ENCODE data around the gene SERPINB13.

Gene SERPINB13

DNA sequence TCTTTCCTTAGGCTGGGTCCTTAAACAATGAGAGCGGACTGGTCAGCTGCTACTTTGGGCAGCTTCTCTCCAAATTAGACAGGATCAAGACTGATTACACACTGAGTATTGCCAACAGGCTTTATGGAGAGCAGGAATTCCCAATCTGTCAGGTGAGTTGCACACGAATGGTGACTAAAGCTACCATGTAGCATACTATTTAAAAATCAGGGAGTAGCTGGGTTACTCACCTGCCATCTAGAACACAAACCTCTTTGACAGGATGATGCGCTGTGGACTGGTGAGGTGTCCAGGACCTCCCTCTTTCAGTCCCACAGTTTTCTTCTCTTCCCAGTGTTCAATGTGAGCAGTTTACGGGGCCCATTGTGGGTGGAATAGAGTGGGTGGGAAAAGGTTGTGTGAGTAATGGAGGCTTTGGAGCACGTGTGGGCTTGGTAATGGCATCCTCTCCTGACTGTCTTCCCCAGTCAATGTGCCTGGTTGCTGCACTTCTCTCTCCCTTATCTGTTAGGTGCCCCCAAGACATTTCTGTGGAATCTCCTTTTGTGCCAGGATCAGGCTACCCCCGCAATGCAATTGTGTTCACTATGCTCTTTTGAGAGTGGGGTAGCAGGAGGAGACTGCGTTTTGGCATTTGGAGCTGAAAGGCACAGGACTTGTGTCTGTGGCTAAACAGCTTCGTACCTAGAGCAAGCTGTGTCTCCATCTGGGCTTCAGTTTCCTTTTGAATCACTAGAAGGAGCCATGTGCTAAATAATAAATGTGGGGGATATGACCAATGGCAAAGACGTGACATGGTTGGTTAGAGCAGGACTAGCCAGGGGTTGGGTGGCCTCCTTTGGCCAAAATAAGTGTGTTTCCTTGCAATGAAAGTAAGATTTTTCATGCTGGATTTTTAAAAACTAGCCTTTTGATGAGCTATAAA is 27.3 kb upstream of the SERPINB13 start:
- no peak for TF ChIP-seq EZH2phosphoT487 (IDR thresholded peaks at IDR 0.05; ENCODE audit: borderline replicate concordance)
- TF ChIP-seq CTCF (conservative IDR thresholded peaks at IDR 0.05; ENCODE audit: low read length), result no peak
- no peak overlapping the region for H2AFZ ChIP-seq (ENCODE audit: low read length)
- no peaks in the 10 kb centered on the region for H3F3A ChIP-seq (ENCODE audit: low read depth)

DNA sequence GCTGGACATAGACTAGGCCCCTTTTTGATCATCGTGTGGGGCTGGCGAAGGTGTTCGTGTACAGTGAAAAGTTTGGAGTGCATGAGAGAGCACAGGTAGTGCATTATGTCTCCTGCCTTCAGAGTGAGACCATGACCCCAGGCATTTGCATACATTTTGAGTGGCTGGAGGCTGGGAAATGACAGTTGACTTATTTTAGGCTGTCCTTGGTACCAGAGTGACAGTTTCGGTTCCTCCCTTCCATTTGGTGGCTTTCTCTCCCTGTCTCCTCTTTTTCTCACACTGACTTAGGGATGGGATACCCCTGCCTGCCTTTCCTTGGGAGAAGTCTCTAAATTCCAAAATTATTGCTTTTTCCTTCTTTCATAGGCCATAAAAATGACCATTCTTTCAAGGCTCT is 24.9 kb upstream of the SERPINB13 start:
- H3K4me3 ChIP-seq (ENCODE audit: low read length, poor library complexity, severe bottlenecking), result no peak overlapping the region
- no peaks in the 10 kb centered on the region for H3K9me2 ChIP-seq (replicated peaks; ENCODE audit: low read depth, low read length)
- no peaks in the 10 kb centered on the region for H3K4me1 ChIP-seq (ENCODE audit: insufficient read depth, low read length, poor library complexity, severe bottlenecking)
- H3K9me3 ChIP-seq (ENCODE audit: insufficient read depth, low read depth, low read length), result no peaks in the 10 kb centered on the region
- no peaks in the 10 kb centered on the region for H3F3A ChIP-seq (ENCODE audit: low read depth)
- no peaks in the 10 kb centered on the region for H3K79me2 ChIP-seq (ENCODE audit: insufficient read depth, low read length)
- H3K4me2 ChIP-seq (ENCODE audit: low read depth, low read length, poor library complexity, severe bottlenecking), result no peak overlapping the region
- no peaks in the 10 kb centered on the region for H3K27me3 ChIP-seq (ENCODE audit: insufficient read depth, low read length, poor library complexity, severe bottlenecking)
- no peak overlapping the region for H2AFZ ChIP-seq (ENCODE audit: low read length)
- H4K20me1 ChIP-seq (ENCODE audit: insufficient read depth, low read length, poor library complexity, severe bottlenecking), result no peaks in the 10 kb centered on the region
- TF ChIP-seq EZH2phosphoT487 (IDR thresholded peaks at IDR 0.05; ENCODE audit: borderline replicate concordance) (no peak), CTCF (conservative IDR thresholded peaks at IDR 0.05; ENCODE audit: low read length) (no peak)
- no peak overlapping the region for H3K9ac ChIP-seq (ENCODE audit: low read depth, low read length, poor library complexity, severe bottlenecking)
- H3K36me3 ChIP-seq (ENCODE audit: insufficient read depth, low read length), result no peaks in the 10 kb centered on the region

More for the DNA sequence above, 27.3 kb upstream of the SERPINB13 start:
- Histone ChIP-seq H3K27me3 (ENCODE audit: insufficient read depth, low read length, poor library complexity, severe bottlenecking) (no peaks in the 10 kb centered on the region), H3K9me3 (ENCODE audit: insufficient read depth, low read depth, low read length) (no peaks in the 10 kb centered on the region), H3K4me2 (ENCODE audit: low read depth, low read length, poor library complexity, severe bottlenecking) (no peak overlapping the region), H4K20me1 (ENCODE audit: insufficient read depth, low read length, poor library complexity, severe bottlenecking) (no peaks in the 10 kb centered on the region), H3K4me3 (ENCODE audit: low read length, poor library complexity, severe bottlenecking) (no peak overlapping the region), H3K79me2 (ENCODE audit: insufficient read depth, low read length) (no peaks in the 10 kb centered on the region), H3K36me3 (ENCODE audit: insufficient read depth, low read length) (no peaks in the 10 kb centered on the region), H3K9me2 (replicated peaks; ENCODE audit: low read depth, low read length) (no peaks in the 10 kb centered on the region), H3K4me1 (ENCODE audit: insufficient read depth, low read length, poor library complexity, severe bottlenecking) (no peaks in the 10 kb centered on the region), H3K9ac (ENCODE audit: low read depth, low read length, poor library complexity, severe bottlenecking) (no peak overlapping the region)

GRCh38 chr18:63564021-63564420 is 23.1 kb upstream of the SERPINB13 start:
- no peaks in the 10 kb centered on the region for H3K79me2 ChIP-seq (ENCODE audit: insufficient read depth, low read length)
- no peaks in the 10 kb centered on the region for H3F3A ChIP-seq (ENCODE audit: low read depth)
- H3K4me1 ChIP-seq (ENCODE audit: insufficient read depth, low read length, poor library complexity, severe bottlenecking), result no peaks in the 10 kb centered on the region
- H3K4me2 ChIP-seq (ENCODE audit: low read depth, low read length, poor library complexity, severe bottlenecking), result no peak overlapping the region
- no peaks in the 10 kb centered on the region for H4K20me1 ChIP-seq (ENCODE audit: insufficient read depth, low read length, poor library complexity, severe bottlenecking)
- H3K9me2 ChIP-seq (replicated peaks; ENCODE audit: low read depth, low read length), result no peaks in the 10 kb centered on the region
- H3K36me3 ChIP-seq (ENCODE audit: insufficient read depth, low read length), result no peaks in the 10 kb centered on the region
- peaks cover 8% of the 10 kb centered on the region for H3K27me3 ChIP-seq (ENCODE audit: insufficient read depth, low read length, poor library complexity, severe bottlenecking)
- no peaks in the 10 kb centered on the region for H3K9me3 ChIP-seq (ENCODE audit: insufficient read depth, low read depth, low read length)
- H2AFZ ChIP-seq (ENCODE audit: low read length), result no peak overlapping the region
- no peak overlapping the region for H3K4me3 ChIP-seq (ENCODE audit: low read length, poor library complexity, severe bottlenecking)
- H3K9ac ChIP-seq (ENCODE audit: low read depth, low read length, poor library complexity, severe bottlenecking), result no peak overlapping the region
- TF ChIP-seq CTCF (conservative IDR thresholded peaks at IDR 0.05; ENCODE audit: low read length), result no peak
- TF ChIP-seq EZH2phosphoT487 (IDR thresholded peaks at IDR 0.05; ENCODE audit: borderline replicate concordance), result no peak

Measured in Loucy (cell line).